ENCODE data around the gene H6PD. TPM values are rescaled to one million over a fixed set of nuclear protein-coding genes. Genes with fewer than 3 reads are reported as not detected.

The H6PD gene
- total and polyA plus RNA-seq, 2 donors (not counting 3 experiments of a cell fraction or from before 2014, with no cell fraction given) = 24.5 to 29.0 TPM

GRCh38 chr1:9239622-9240401 is 5.2 kb downstream of the H6PD start:
- intact Hi-C loops (cut with micrococcal nuclease) = no loop called here
- Histone ChIP-seq H2AFZ (ENCODE audit: low read depth, low read length) (no peak overlapping the region), H3K79me2 (ENCODE audit: control insufficient read depth, insufficient read depth, low read length) (peaks cover 6% of the 10 kb centered on the region), H3K4me2 (ENCODE audit: insufficient read depth, low read length) (no peak overlapping the region), H4K20me1 (replicated peaks; ENCODE audit: control insufficient read depth, extremely low read depth, insufficient read depth, low read length) (no peaks in the 10 kb centered on the region), H3K9ac (replicated peaks; ENCODE audit: extremely low read depth, insufficient read depth, low read length) (peak overlapping the region; percentile 17), H3K4me3 (replicated peaks in 1 of 3; ENCODE audit: insufficient read depth in 1 of 3, low read depth in 1 of 3, low read length in 3 of 3) (no peak overlapping the region), H3K9me1 (replicated peaks; ENCODE audit: control insufficient read depth, extremely low read depth, insufficient read depth, low read length) (no peaks in the 10 kb centered on the region), H3K27me3 (ENCODE audit: control insufficient read depth in 2 of 2, insufficient read depth in 2 of 2, low read length in 2 of 2) (no peaks in the 10 kb centered on the region), H3K27ac (ENCODE audit: insufficient read depth, low read depth, low read length) (peak overlapping the region; percentile 56), H3K36me3 (ENCODE audit: control insufficient read depth in 2 of 2, extremely low read depth in 1 of 2, insufficient read depth in 2 of 2, low read length in 2 of 2) (no peaks in the 10 kb centered on the region), H3K4me1 (ENCODE audit: control insufficient read depth, extremely low read depth, insufficient read depth, low read length) (peaks cover 28% of the 10 kb centered on the region), H3K9me3 (replicated peaks; ENCODE audit: control insufficient read depth, insufficient read depth, low read length) (no peaks in the 10 kb centered on the region)
- CTCF ChIA-PET = interaction anchor here (0.9 to 1.7 kb wide), 5 partner anchors 12 to 129 kb away, joined by 3 to 5 read pairs (median 5); no protein-coding TSS in a partner anchor
- TSS peak; percentile 37 for BruUV-seq (replicated peaks)
- POLR2A ChIA-PET = no interaction called here
- FAIRE-seq = no peak
- peak; percentile 78 for DNase-seq (ENCODE audit: low read depth, low spot score)
- no peak for TF ChIP-seq POLR2A (IDR thresholded peaks at IDR 0.05; ENCODE audit: low read depth, low read length)
- TF ChIP-seq POLR2AphosphoS5 (IDR thresholded peaks at IDR 0.05; ENCODE audit: insufficient read depth, low read depth, low read length) = peak; percentile 37
- dilution Hi-C loops (cut with MboI; ENCODE audit: extremely low pct_ligation_motif_present, low sequenced_read_pairs) = no loop called here

- H3K27ac ChIP-seq (ENCODE audit: insufficient read depth, low read depth, low read length) = no peak overlapping the region
- no peaks in the 10 kb centered on the region for H3K9me1 ChIP-seq (replicated peaks; ENCODE audit: control insufficient read depth, extremely low read depth, insufficient read depth, low read length)
- H3K4me3 ChIP-seq (replicated peaks in 1 of 3; ENCODE audit: insufficient read depth in 1 of 3, low read depth in 1 of 3, low read length in 3 of 3) = no peak overlapping the region
- DNase-seq (ENCODE audit: low read depth, low spot score) (no peak), FAIRE-seq (no peak)
- intact Hi-C loops (cut with micrococcal nuclease) = no loop called here
- no peaks in the 10 kb centered on the region for H3K9me3 ChIP-seq (replicated peaks; ENCODE audit: control insufficient read depth, insufficient read depth, low read length)
- H3K4me1 ChIP-seq (ENCODE audit: control insufficient read depth, extremely low read depth, insufficient read depth, low read length) = peaks cover 20% of the 10 kb centered on the region
- TF ChIP-seq GATA2 (IDR thresholded peaks at IDR 0.05; ENCODE audit: insufficient read depth, insufficient read length, low read depth, low read length) = no peak
- TF ChIP-seq MAX (IDR thresholded peaks at IDR 0.05; ENCODE audit: insufficient read depth, insufficient read length) = no peak
- no peak for TF ChIP-seq POLR2AphosphoS5 (IDR thresholded peaks at IDR 0.05; ENCODE audit: insufficient read depth, low read depth, low read length)
- TF ChIP-seq MYC (IDR thresholded peaks at IDR 0.05; ENCODE audit: low read depth, low read length) = no peak
- TF ChIP-seq JUN (IDR thresholded peaks at IDR 0.05; ENCODE audit: borderline replicate concordance, insufficient read depth, insufficient read length, low read depth) = no peak
- no peak for TF ChIP-seq POLR2A (IDR thresholded peaks at IDR 0.05; ENCODE audit: low read depth, low read length)
- no peak for TF ChIP-seq FOS (IDR thresholded peaks at IDR 0.05; ENCODE audit: borderline replicate concordance, insufficient read depth, low read length)
- no peak for TF ChIP-seq EZH2 (IDR thresholded peaks at IDR 0.05; ENCODE audit: borderline replicate concordance, low read depth, low read length, severe bottlenecking)
- no peak for TF ChIP-seq CTCF (IDR thresholded peaks at IDR 0.05; ENCODE audit: extremely low read depth in 1 of 2, insufficient read depth in 1 of 2, low read depth in 1 of 2, low read length in 2 of 2)
- no peak overlapping the region for H2AFZ ChIP-seq (ENCODE audit: low read depth, low read length)
- ChIA-PET POLR2A (no interaction called here), CTCF (interaction anchor here (1.7 kb wide), 1 partner anchor 11 kb away, joined by 5 read pairs; no protein-coding TSS in a partner anchor)
- H3K27me3 ChIP-seq (ENCODE audit: control insufficient read depth in 2 of 2, insufficient read depth in 2 of 2, low read length in 2 of 2) = no peaks in the 10 kb centered on the region
- no peak overlapping the region for H3K4me2 ChIP-seq (ENCODE audit: insufficient read depth, low read length)
- no TSS peak for BruUV-seq (replicated peaks)
- H4K20me1 ChIP-seq (replicated peaks; ENCODE audit: control insufficient read depth, extremely low read depth, insufficient read depth, low read length) = no peaks in the 10 kb centered on the region
- no peaks in the 10 kb centered on the region for H3K79me2 ChIP-seq (ENCODE audit: control insufficient read depth, insufficient read depth, low read length)
- dilution Hi-C loops (cut with MboI; ENCODE audit: extremely low pct_ligation_motif_present, low sequenced_read_pairs) = no loop called here
- H3K9ac ChIP-seq (replicated peaks; ENCODE audit: extremely low read depth, insufficient read depth, low read length) = no peak overlapping the region
- peaks cover 0 to 2% of the 10 kb centered on the region in 2 experiments for H3K36me3 ChIP-seq (ENCODE audit: control insufficient read depth in 2 of 2, extremely low read depth in 1 of 2, insufficient read depth in 2 of 2, low read length in 2 of 2)
Measured at GRCh38 chr1:9240914-9241820, 6.6 kb downstream of the H6PD start.
